Erythroblast (primary cell): ENCODE results near the gene MAD1L1.
"Not testable (repeated sequence)": the region's sequence is repeated elsewhere in the genome, so short reads cannot be mapped to it uniquely, and the experiment has no call there.

Experiments
- GATA1 ChIP-seq: IDR thresholded peaks from 2 replicates; pipeline ENCODE4 v1.6.1; 2011; ENCODE audit warnings: low read depth, mild to moderate bottlenecking, control low read depth, low read length, moderate library complexity
- POLR2A ChIP-seq: IDR thresholded peaks from 2 replicates; pipeline ENCODE4 v1.6.1; 2011; ENCODE audit warnings: mild to moderate bottlenecking, low read length

- not testable (repeated sequence) for TF ChIP-seq POLR2A, GATA1
Observed at GRCh38 chr7:2269089-2269990, 36.6 kb upstream of the MAD1L1 start.
